ENCODE measurements around the gene SLC7A5.
"Not testable (repeated sequence)": the region's sequence is repeated elsewhere in the genome, so short reads cannot be mapped to it uniquely, and the experiment has no call there.

Gene SLC7A5

DNA sequence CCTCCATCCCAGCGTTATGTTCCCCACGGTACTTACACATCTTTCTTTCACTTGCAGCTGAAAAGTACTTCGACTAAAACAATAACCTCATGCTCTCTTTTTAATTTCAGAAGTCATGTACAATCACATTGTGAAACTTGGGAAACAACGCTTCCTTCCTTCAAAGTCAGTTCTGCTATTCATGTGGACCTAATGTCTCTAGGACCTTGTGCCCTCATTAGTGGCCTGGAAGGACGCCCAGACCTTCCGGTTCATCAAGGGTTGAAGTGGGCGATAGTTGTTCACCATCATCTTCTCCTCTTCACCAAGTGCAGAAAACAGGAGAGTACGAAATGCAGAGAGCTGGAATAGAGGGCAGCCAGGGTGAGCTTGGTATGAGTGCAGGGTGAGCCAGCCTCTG, 18.6 kb upstream of the SLC7A5 start:
- not testable (repeated sequence) for DNase-seq

DNA sequence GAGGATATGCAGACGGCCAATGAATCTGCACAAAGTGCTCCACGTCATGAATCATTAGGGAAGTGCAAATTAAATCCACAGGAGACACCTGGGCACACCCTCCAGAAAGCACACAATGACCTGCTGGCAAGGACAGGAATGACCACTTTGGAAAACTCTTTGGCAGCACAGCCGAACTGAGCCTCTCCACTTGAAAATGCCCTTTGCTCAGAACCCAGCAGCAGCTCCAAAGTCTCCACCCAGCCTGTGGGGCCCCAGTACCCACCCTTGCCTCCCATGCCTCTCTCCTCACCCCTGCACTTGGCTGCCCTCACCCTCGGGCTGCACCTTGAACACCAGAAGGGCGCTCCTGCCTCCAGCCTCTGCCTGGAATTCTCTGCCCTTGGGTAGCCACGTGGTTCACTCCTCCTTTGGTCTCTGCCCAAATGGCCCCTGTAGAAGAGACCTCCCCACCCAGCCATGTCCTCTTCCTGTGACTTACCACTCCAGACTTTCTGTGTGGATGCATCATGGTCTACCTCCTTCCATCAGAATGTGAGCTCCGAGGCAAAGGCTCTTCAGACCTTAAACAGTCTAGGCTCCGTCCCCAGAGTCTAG, 16.2 kb upstream of the SLC7A5 start:
- not testable (repeated sequence) for DNase-seq

DNA sequence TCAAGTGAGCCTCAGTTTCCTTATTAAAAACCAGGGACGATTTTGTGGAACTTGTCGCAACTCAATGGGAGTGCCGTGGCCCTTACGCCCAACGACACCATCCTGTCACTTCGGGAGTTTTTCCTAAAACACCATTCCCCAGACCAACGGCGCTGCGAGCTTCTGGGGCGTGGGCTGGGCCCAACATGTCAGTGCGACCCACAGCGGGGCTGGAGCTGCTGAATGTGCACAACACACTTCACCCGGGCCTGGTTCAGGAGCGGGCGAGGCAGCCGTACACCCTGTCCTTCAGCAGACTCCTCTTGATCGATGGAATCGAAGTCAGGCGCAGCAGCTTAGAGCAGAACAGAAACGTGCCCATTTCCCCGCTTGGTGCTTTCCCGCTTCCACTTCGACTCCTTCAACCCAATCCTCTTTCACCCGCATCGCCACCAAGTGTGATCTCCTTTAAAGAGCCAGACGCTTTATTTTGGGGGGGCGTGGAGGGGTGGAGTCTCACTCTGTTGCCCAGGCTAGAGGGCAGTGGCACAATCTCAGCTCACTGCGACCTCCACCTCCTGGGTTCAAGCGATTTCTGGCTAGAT, 13.2 kb upstream of the SLC7A5 start:
- no peak for DNase-seq

GRCh38 chr16:87881324-87882200, 12.3 kb upstream of the SLC7A5 start:
- no peak for DNase-seq

DNA sequence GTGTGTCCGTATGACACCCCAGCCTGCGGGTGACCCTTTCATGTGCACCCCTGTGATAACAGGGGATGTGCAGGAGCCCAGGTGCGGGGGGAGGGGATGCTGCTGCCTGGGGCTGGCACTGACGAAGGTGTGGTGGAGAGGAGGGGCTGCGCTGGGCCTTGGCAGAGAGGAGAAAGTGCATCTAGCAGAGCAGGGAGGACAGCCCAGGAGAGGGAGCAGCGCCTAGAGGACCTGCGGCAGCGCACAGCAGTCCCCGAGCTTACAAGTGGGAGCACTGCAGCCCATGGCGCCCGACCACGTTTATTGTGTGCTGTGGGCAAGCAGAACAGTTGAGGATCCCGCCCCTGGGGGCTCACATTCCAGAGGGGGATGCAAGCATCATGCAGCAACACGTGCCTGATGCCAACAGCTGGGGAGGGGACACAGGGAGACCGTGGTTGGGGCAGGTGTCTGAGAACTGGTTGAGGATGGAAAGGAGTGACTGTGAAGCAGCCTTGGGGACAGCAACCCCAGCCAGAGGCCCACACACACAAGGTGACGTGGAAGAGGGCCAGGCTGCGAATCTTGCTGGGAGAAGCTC, 10.9 kb upstream of the SLC7A5 start:
- no peak for DNase-seq

GRCh38 chr16:87879411-87880013, 10.2 kb upstream of the SLC7A5 start:
- not testable (repeated sequence) for DNase-seq

DNA sequence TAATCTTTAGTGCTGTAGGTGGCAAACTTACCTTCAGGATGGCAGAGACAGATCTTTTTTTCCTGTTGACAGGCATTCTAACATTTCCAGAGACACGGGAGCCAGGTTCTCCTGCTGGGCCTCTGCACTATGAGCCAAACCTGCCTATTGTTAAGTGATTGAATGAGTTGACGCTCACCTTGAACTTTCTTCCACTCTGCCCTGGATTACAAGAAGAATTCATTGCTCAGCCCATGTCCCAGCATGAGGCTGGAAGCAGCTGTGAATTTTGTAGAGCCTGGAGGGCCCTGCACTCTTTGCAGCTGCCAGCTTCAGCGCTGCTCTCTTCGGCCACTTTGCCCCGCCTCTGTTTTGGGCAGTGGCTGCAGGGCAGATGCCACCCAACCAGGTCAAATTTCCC, 9.4 kb upstream of the SLC7A5 start:
- DNase-seq: no peak

DNA sequence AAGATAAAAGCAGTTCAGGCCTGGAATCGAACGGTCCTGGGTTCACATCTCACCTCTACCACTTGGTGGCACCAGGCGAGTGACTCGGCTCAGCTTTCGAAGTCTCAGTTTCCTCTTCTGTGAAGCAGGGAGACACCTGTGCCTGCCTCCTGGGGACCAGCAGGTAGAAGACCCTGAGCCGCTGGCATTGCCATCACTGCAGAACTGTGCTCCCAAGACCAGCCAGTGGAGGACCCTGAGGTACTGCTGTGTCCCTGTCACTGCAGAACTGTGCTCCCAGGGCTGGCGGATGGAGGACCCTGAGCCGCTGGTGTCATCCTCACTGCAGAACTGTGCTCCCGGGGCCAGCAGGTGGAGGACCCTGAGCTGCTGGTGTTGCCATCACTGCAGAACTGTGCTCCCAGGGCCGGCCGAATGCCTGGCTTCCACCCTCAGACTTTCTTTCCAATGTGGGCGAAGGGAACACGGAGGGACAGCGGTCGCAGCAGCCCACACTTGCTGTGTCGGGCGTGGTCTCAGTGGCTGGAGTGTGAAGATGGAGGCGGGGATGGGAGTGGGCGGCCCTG, 8.7 kb upstream of the SLC7A5 start:
- DNase-seq: no peak

GRCh38 chr16:87874639-87875427, 5.5 kb upstream of the SLC7A5 start:
- DNase-seq: no peak

DNA sequence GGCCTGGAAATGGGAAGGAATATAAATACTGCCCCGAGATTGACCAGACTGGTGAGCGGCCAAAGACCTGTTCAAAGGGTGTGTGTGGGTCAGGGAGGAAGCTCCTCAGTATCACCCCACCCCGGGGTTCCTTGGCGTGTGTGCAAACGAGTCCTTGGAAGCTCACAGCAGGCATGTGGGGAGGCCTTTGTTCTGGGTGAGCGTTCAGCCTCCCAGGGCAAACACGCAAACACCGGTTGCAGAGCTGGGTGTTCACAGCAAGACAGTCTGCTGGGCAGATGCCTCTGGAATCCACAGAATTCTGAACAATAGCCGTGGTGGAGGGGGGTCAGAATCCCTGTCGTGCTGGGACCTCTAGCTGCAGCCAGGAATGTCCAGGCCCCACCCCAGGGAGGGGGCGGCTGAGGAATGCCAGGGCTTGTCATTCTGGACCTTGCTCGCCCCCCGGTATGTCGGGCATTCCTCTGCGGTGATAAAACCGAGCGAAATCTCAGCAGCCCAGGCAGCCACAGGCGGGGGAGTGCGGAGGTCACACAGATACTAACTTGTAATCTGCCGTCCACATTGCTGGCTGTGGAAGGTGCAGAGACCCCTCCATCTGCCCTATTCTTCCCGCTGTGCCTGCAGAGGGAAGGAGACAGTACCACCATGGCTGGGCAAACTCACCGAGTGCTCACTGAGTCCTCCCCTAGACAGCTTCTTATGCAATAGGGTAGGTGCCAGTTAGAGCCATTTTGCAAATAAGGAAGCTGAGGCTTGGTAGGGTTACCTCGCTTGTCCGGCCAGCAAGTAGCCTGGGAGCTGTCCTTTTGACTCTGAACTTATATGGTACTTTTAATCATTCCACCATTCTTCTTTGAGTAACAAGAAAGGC, 1.3 kb upstream of the SLC7A5 start:
- DNase-seq: not testable (repeated sequence)

GRCh38 chr16:87869879-87870417, 641 bp upstream of the SLC7A5 start:
- not testable (repeated sequence) for DNase-seq

GRCh38 chr16:87868254-87869029, 865 bp downstream of the SLC7A5 start:
- DNase-seq: not testable (repeated sequence)

DNA sequence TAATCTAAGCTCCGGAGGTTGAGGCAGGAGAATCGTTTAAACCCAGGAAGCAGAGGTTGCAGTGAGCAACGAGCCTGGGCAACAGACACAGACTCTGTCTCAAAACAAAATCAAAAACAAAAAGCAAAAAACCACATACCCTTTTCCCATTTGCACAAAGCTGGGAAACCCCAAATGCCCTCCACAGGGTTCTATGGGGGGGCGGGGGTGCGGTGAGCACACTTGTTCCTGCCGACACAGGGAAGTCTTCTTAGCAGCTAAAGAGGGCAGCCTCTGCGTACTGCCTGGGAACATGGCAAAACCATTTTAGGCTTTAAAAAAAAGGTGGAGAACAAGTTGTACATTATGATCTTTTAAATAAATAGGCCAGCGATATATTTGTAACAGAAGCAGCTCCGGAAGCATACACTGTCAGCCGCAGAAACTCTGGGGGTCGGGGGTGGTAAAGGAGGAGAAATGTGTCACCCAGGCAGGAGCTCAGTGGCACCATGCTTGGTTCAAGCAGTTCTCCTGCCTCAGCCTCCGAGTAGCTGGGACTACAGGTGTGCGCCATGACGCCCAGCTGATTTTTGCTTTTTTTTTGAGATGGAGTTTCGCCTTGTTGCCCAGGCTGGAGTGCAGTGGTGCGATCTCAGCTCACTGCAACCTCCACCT, 3.3 kb downstream of the SLC7A5 start:
- DNase-seq: not testable (repeated sequence)

DNA sequence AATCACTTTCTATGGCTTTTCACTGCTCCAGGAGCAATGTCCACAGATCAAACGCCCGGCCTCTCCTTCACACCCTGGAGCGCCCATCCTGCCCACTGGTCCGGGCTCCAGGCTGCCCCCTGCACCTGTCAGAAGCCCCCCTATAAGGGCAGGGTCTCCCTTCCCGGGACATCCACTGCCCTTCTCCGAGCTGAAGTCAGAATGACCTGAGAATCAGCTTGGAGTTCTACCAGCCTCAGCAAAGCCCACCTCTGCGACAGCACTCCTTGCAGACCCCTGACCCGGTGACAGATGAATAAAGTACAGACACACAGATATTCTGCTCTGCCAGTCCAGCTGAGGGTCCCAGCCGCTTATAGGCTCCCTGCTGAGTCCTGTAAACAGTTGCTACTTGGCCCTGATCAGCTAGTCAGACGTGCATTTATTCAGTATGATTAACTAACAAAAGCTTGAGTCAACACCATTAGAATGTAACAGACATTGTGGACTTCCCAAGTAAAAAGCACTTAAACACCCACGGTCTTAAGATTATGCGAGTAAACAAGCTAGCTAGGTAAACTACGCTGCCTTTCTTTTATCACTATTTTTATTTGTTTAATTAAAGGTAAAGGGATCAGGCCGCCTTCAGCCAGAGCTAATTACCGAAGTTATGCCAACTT, 4.8 kb downstream of the SLC7A5 start:
- DNase-seq: no peak

GRCh38 chr16:87863327-87863635, 6.0 kb downstream of the SLC7A5 start:
- not testable (repeated sequence) for DNase-seq

- DNase-seq: not testable (repeated sequence)
These were observed 6.5 kb downstream of the SLC7A5 start for GRCh38 chr16:87862597-87863326.

- not testable (repeated sequence) for DNase-seq
These were observed 7.8 kb downstream of the SLC7A5 start for GRCh38 chr16:87861300-87862099.
